ENCODE measurements around the gene SCNM1.

The SCNM1 gene

DNA sequence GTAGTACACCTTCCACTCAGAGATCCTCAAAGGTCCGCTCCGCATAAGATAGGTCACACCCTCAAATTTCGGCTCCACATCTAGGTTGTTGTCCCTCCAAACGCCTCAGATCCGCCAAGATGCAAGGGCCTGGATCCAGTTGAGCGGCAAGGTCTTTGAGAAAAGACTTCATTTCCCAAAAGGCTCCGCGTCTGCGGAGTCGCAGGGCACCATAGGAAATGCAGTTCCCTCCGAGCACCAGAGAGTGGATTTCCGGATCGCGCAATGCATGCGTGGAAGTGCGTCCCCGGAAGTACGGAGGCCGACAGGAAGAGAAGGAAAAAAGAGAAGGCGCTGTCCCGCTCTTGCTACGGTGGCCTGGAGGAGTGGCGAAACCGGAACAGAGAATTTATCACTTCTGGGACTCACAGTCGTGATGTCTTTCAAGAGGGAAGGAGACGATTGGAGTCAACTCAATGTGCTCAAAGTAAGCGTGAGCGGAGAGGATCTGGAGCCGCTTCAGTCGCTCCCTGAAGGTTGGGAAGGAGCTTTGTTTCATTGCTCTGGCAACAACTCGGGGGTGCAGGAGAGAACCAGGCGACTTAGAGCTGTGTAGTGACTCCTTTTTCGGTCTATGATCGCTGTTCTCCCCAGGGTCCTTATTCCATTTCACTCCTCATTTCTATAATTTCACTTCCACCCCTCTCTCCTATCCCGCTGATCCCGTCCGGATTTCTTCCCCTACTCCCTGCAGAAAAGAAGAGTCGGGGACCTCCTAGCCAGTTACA lies at the start of gene SCNM1, which contains the start of gene LYSMD1:
Gene SCNM1 (plus strand): TSS at position 407 of the 767 bp plus-strand sequence. CDS start 9 bp downstream, at position 416.
Gene LYSMD1 (minus strand): TSS at position 165 of the 767 bp plus-strand sequence. CDS start 644 bp downstream, outside the sequence.
- Histone ChIP-seq H3K27me3 (ENCODE audit: insufficient read depth, low read length) (no peaks in the 10 kb centered on the region), H3K9me3 (ENCODE audit: low read length) (no peaks in the 10 kb centered on the region), H3K36me3 (ENCODE audit: insufficient read depth, low read length) (peaks cover 29% of the 10 kb centered on the region), H3K4me1 (ENCODE audit: insufficient read depth, low read length) (peaks cover 17% of the 10 kb centered on the region), H2AFZ (ENCODE audit: low read depth, low read length) (peak within 1 kb of the TSS; percentile 53), H3K4me3 (ENCODE audit: low read length) (peak within 1 kb of the TSS; percentile 74)

DNA sequence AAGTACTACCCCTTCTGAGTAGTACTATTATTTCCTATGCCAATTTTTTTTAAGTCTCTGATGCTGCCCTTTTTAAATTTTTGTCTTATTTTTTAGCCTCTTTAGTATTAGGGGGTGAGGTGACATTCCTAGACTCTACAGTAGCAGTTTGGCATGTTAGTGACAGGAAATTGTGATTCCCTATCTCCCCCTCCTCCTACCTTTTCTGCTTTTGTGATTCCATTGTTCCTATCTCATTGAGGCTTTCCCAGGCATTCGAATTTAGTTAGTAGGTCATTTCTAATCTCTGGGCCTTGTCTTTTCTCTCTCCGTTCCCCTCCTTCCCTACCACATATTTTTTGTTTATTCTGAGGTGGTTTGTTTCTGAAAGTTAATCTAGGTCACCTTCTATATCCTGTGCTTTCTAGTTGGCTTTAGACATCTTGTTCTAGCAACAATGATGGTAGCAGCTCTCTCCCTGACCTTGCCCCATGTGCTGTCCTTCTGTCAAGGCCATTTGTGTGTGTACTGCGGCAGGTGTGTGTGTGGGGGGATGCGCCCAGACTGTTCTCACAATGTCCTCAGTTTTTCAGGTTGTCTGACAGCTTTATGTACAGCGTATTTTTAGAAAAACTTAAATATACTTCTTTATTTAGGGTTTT lies 41.1 kb upstream of the SCNM1 start:
- Histone ChIP-seq H3K9me3 (ENCODE audit: low read length) (no peaks in the 10 kb centered on the region), H3K27me3 (ENCODE audit: insufficient read depth, low read length) (no peaks in the 10 kb centered on the region), H3K36me3 (ENCODE audit: insufficient read depth, low read length) (no peaks in the 10 kb centered on the region), H3K4me3 (ENCODE audit: low read length) (no peak overlapping the region), H3K4me1 (ENCODE audit: insufficient read depth, low read length) (peaks cover 5% of the 10 kb centered on the region), H2AFZ (ENCODE audit: low read depth, low read length) (no peak overlapping the region)

DNA sequence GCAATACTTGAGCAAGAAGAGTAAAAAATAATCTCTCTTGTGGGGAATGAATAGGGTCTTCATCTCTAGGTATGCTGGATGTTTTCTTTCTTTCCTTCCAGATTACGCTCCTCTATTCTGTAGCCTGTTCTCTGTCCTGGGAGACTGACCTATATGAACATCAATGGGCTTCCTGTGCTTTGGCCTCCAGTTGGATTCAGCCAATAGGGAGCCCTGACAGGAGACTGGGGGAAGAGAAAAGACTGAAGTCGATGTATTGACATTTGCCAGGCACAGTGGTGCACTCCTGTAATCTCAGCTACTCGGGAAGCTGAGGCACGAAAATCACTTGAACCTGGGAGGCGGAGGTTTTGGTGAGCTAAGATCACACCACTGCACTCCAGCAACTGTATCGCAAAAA lies 37.1 kb upstream of the SCNM1 start:
- Histone ChIP-seq H2AFZ (ENCODE audit: low read depth, low read length) (no peak overlapping the region), H3K36me3 (ENCODE audit: insufficient read depth, low read length) (peaks cover 8% of the 10 kb centered on the region), H3K4me1 (ENCODE audit: insufficient read depth, low read length) (peaks cover 5% of the 10 kb centered on the region), H3K4me3 (ENCODE audit: low read length) (no peak overlapping the region), H3K9me3 (ENCODE audit: low read length) (no peaks in the 10 kb centered on the region), H3K27me3 (ENCODE audit: insufficient read depth, low read length) (no peaks in the 10 kb centered on the region)

DNA sequence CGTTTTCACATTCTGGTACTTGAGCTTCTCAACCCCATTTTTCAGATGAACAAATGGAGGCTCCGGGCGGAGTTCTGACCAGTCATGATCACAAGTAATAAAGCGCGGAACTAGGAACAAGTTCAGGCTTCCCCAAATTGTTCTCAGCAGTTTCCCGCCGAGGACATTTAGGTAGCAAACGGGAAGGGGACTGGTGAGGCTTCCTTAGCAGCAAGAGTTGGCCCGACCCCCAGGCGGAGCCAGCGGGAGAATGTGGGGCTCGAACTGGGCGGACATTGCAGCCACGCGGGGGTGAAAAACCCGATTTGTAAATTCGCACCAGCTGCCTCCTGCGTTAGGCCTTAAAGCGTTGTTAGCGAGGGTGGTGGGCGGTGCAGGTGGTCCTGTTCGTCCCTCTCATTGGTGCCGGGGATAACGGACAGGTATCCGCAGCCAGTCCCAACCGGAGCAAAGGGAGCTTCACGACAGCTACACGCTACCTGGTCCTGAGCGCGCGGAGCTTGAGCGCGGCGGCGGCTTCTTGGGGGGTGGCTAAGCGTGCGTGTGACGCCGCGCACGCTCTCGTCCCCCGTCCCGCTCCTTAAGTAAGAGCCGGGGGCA lies 34.9 kb upstream of the SCNM1 start:
- no peaks in the 10 kb centered on the region for H3K27me3 ChIP-seq (ENCODE audit: insufficient read depth, low read length)
- H3K9me3 ChIP-seq (ENCODE audit: low read length): no peaks in the 10 kb centered on the region
- H3K4me1 ChIP-seq (ENCODE audit: insufficient read depth, low read length): no peaks in the 10 kb centered on the region
- H3K4me3 ChIP-seq (ENCODE audit: low read length): no peak overlapping the region
- no peak overlapping the region for H2AFZ ChIP-seq (ENCODE audit: low read depth, low read length)
- H3K36me3 ChIP-seq (ENCODE audit: insufficient read depth, low read length): peaks cover 31% of the 10 kb centered on the region

GRCh38 chr1:151131701-151132334 lies 34.1 kb upstream of the SCNM1 start:
- peaks cover 38% of the 10 kb centered on the region for H3K36me3 ChIP-seq (ENCODE audit: insufficient read depth, low read length)
- H2AFZ ChIP-seq (ENCODE audit: low read depth, low read length): no peak overlapping the region
- H3K27me3 ChIP-seq (ENCODE audit: insufficient read depth, low read length): no peaks in the 10 kb centered on the region
- H3K4me3 ChIP-seq (ENCODE audit: low read length): no peak overlapping the region
- no peaks in the 10 kb centered on the region for H3K9me3 ChIP-seq (ENCODE audit: low read length)
- H3K4me1 ChIP-seq (ENCODE audit: insufficient read depth, low read length): no peaks in the 10 kb centered on the region

GRCh38 chr1:151132335-151133017 lies 33.5 kb upstream of the SCNM1 start:
- H3K4me1 ChIP-seq (ENCODE audit: insufficient read depth, low read length): no peaks in the 10 kb centered on the region

GRCh38 chr1:151133018-151133806 lies 32.7 kb upstream of the SCNM1 start:
- Histone ChIP-seq H3K27me3 (ENCODE audit: insufficient read depth, low read length) (no peaks in the 10 kb centered on the region), H3K36me3 (ENCODE audit: insufficient read depth, low read length) (peaks cover 48% of the 10 kb centered on the region), H3K9me3 (ENCODE audit: low read length) (no peaks in the 10 kb centered on the region), H3K4me1 (ENCODE audit: insufficient read depth, low read length) (no peaks in the 10 kb centered on the region), H2AFZ (ENCODE audit: low read depth, low read length) (no peak overlapping the region), H3K4me3 (ENCODE audit: low read length) (no peak overlapping the region)

More at GRCh38 chr1:151132335-151133017, 33.5 kb upstream of the SCNM1 start:
- no peak overlapping the region for H2AFZ ChIP-seq (ENCODE audit: low read depth, low read length)
- H3K27me3 ChIP-seq (ENCODE audit: insufficient read depth, low read length): no peaks in the 10 kb centered on the region
- no peaks in the 10 kb centered on the region for H3K9me3 ChIP-seq (ENCODE audit: low read length)
- H3K36me3 ChIP-seq (ENCODE audit: insufficient read depth, low read length): peaks cover 41% of the 10 kb centered on the region
- H3K4me3 ChIP-seq (ENCODE audit: low read length): no peak overlapping the region

- no peaks in the 10 kb centered on the region for H3K4me1 ChIP-seq (ENCODE audit: insufficient read depth, low read length)
- H2AFZ ChIP-seq (ENCODE audit: low read depth, low read length): no peak overlapping the region
- no peak overlapping the region for H3K4me3 ChIP-seq (ENCODE audit: low read length)
- no peaks in the 10 kb centered on the region for H3K27me3 ChIP-seq (ENCODE audit: insufficient read depth, low read length)
- peaks cover 54% of the 10 kb centered on the region for H3K36me3 ChIP-seq (ENCODE audit: insufficient read depth, low read length)
- H3K9me3 ChIP-seq (ENCODE audit: low read length): no peaks in the 10 kb centered on the region
Measured at GRCh38 chr1:151134396-151134795, 31.5 kb upstream of the SCNM1 start.

DNA sequence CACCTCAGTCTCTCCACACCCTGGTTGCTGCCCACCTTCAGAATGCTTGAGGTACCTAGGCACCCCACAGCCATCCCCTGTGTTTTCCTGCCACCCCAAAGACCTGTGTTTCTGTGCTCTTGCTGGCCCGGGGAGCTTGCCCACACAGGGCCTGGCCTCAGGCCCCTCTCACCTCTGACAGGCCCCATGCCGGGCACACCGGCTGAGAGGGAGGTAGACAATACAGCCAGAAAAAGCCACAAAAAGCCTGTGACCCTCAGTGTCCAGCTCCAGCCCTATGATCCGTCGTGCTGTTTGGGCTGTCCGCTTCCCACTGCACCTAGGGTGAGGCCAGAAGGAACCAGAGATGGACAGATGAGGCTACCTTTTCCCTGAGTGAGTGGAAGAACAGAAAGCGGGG lies 31.0 kb upstream of the SCNM1 start:
- Histone ChIP-seq H3K36me3 (ENCODE audit: insufficient read depth, low read length) (peaks cover 60% of the 10 kb centered on the region), H3K4me3 (ENCODE audit: low read length) (no peak overlapping the region), H2AFZ (ENCODE audit: low read depth, low read length) (no peak overlapping the region), H3K27me3 (ENCODE audit: insufficient read depth, low read length) (no peaks in the 10 kb centered on the region), H3K4me1 (ENCODE audit: insufficient read depth, low read length) (no peaks in the 10 kb centered on the region), H3K9me3 (ENCODE audit: low read length) (no peaks in the 10 kb centered on the region)

DNA sequence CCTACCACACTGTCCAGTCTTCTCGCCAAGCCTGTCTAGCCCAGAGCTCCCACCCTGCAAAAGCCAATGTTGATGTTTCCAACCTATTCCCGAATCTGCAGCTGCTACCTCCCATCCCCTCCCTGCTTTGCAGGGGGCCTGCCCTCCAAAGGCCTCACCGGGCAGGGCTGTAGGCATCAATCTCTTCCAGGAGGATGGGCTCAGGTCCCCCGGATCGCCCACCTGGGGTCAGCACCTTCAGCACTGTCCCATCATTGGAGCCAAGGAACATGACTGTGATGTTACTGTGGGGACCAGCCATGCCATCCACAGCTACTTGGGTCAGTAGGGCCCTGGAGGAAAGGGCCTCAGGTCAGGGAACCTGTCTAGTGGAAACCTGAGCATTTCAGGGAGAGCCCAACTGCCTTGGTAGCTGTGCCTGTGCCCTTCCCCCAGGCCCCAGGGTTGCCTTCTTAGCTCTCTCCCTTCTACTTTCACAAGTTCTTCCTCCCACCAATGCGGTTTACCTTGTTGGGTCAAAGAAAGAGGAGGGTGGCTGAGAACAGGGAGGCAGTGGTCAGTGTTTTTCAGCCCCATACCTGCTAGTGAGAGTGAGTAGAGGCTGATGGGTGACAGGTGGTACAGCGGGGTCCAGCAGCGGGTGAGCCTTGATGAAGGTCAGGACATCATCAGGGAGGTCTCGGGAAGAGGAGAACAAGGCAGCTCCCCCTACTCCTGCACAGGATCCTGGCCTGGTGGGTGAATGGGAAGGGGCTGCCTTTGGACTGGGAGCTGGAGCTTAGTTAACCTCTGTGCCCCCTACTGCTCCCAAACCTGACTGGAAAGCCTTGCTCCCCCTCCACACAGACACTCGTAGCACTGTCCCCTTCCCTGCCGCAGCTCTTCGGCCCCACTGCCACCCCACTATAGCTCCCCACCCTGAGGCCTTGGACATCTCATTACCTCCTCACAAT lies 30.2 kb upstream of the SCNM1 start:
- Histone ChIP-seq H3K27me3 (ENCODE audit: insufficient read depth, low read length) (no peaks in the 10 kb centered on the region), H2AFZ (ENCODE audit: low read depth, low read length) (no peak overlapping the region), H3K9me3 (ENCODE audit: low read length) (no peaks in the 10 kb centered on the region), H3K36me3 (ENCODE audit: insufficient read depth, low read length) (peaks cover 63% of the 10 kb centered on the region), H3K4me1 (ENCODE audit: insufficient read depth, low read length) (no peaks in the 10 kb centered on the region), H3K4me3 (ENCODE audit: low read length) (no peak overlapping the region)

DNA sequence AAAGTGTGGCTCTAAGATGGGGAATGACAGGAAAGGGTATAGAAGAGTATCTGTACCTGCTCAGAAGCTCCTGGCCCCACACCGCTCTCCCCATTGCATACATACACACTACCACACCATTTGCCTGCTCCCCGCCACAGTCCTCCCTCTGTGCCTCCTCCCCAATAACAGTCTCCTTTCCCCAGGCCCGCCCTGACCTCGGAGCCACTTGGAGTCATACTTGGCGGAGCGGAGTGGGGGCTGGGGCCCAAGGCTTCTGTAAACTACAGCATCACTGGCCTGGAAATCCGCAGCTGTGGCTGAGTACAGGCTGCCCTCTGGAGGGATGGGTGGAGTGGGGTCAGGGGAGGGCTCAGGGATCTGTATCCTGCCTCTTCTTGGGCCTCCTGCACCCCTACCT lies 28.2 kb upstream of the SCNM1 start:
- no peak overlapping the region for H3K4me3 ChIP-seq (ENCODE audit: low read length)
- H3K27me3 ChIP-seq (ENCODE audit: insufficient read depth, low read length): no peaks in the 10 kb centered on the region
- no peaks in the 10 kb centered on the region for H3K9me3 ChIP-seq (ENCODE audit: low read length)
- peaks cover 67% of the 10 kb centered on the region for H3K36me3 ChIP-seq (ENCODE audit: insufficient read depth, low read length)
- no peak overlapping the region for H2AFZ ChIP-seq (ENCODE audit: low read depth, low read length)
- no peaks in the 10 kb centered on the region for H3K4me1 ChIP-seq (ENCODE audit: insufficient read depth, low read length)
